ENCODE data around the gene RAET1G. TPM values are rescaled to one million over a fixed set of nuclear protein-coding genes. Genes with fewer than 3 reads are reported as not detected.
"Not testable (repeated sequence)": the region's sequence is repeated elsewhere in the genome, so short reads cannot be mapped to it uniquely, and the experiment has no call there.

Gene RAET1G
- total RNA-seq, 1 experiment from 2014 or later, result 0.54 TPM

GRCh38 chr6:149915970-149916865 lies 6.7 kb downstream of the RAET1G start:
- Mint-ChIP-seq H3K27me3 (ENCODE audit: unreplicated experiment) (peaks cover 48% of the 10 kb centered on the region), H3K27ac (ENCODE audit: unreplicated experiment) (no peak overlapping the region), H3K36me3 (ENCODE audit: insufficient read depth, unreplicated experiment) (no peaks in the 10 kb centered on the region), H3K4me1 (ENCODE audit: low read depth, unreplicated experiment) (no peaks in the 10 kb centered on the region), H3K4me3 (ENCODE audit: low read depth, unreplicated experiment) (no peak overlapping the region), H3K9me3 (ENCODE audit: low read depth, unreplicated experiment) (no peaks in the 10 kb centered on the region)
- BruUV-seq (replicated peaks), result no TSS peak
- no peak for TF ChIP-seq CTCF (IDR thresholded peaks at IDR 0.05; ENCODE audit: unreplicated experiment)
- no peak for DNase-seq
- CTCF ChIA-PET, result no interaction called here
- intact Hi-C loops (cut with micrococcal nuclease; ENCODE audit: unreplicated experiment), result no loop called here

DNA sequence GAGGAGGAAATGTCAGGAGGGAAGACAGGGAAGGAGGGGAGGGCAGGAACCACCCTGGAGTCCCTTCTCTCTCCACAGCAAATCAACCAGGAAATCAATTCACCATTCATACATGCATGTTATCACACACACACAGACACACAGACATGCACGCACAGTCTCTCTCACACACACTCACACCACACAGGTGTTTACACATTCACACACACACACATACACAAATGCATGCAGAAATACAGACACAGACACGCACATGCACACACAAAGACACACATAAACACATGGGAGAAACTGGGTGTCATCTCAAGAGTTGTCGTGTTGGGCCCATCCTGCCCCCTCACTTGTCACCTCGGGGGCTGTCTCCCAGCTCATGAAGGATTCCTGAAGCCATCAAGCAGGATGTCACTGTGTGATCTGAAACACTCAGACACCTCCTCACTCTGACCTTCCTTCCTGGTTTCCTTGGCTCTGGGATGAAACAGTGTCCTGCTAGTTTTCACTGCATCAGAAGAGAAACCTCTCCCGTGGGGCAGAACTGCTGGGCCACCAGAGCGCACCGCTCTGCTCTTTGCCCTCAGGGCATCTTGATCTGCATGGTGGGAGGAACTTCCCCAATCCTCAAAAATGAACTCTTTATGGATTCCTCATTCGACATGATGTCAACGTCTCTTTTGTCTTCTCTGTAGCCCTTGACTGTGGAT lies 9.2 kb downstream of the RAET1G start:
- no peak for DNase-seq
- Mint-ChIP-seq H3K36me3 (ENCODE audit: insufficient read depth, unreplicated experiment) (no peaks in the 10 kb centered on the region), H3K27ac (ENCODE audit: unreplicated experiment) (no peak overlapping the region), H3K4me3 (ENCODE audit: low read depth, unreplicated experiment) (no peak overlapping the region), H3K4me1 (ENCODE audit: low read depth, unreplicated experiment) (no peaks in the 10 kb centered on the region), H3K27me3 (ENCODE audit: unreplicated experiment) (peaks cover 35% of the 10 kb centered on the region), H3K9me3 (ENCODE audit: low read depth, unreplicated experiment) (no peaks in the 10 kb centered on the region)
- CTCF ChIA-PET, result no interaction called here
- intact Hi-C loops (cut with micrococcal nuclease; ENCODE audit: unreplicated experiment), result no loop called here
- TF ChIP-seq CTCF (IDR thresholded peaks at IDR 0.05; ENCODE audit: unreplicated experiment), result no peak
- no TSS peak for BruUV-seq (replicated peaks)

GRCh38 chr6:149913085-149913484 lies 9.8 kb downstream of the RAET1G start:
- Mint-ChIP-seq H3K27ac (ENCODE audit: unreplicated experiment) (no peak overlapping the region), H3K4me3 (ENCODE audit: low read depth, unreplicated experiment) (no peak overlapping the region), H3K27me3 (ENCODE audit: unreplicated experiment) (peaks cover 33% of the 10 kb centered on the region), H3K36me3 (ENCODE audit: insufficient read depth, unreplicated experiment) (no peaks in the 10 kb centered on the region), H3K4me1 (ENCODE audit: low read depth, unreplicated experiment) (no peaks in the 10 kb centered on the region), H3K9me3 (ENCODE audit: low read depth, unreplicated experiment) (peaks cover under 1% of the 10 kb centered on the region)
- BruUV-seq (replicated peaks), result no TSS peak
- CTCF ChIA-PET, result no interaction called here
- DNase-seq, result no peak
- intact Hi-C loops (cut with micrococcal nuclease; ENCODE audit: unreplicated experiment), result no loop called here
- no peak for TF ChIP-seq CTCF (IDR thresholded peaks at IDR 0.05; ENCODE audit: unreplicated experiment)

- CTCF ChIA-PET; intact Hi-C loops (cut with micrococcal nuclease; ENCODE audit: unreplicated experiment); H3K4me1 Mint-ChIP-seq (ENCODE audit: low read depth, unreplicated experiment); H3K36me3 Mint-ChIP-seq (ENCODE audit: insufficient read depth, unreplicated experiment); H3K9me3 Mint-ChIP-seq (ENCODE audit: low read depth, unreplicated experiment); H3K27ac Mint-ChIP-seq (ENCODE audit: unreplicated experiment); BruUV-seq (replicated peaks); DNase-seq; H3K4me3 Mint-ChIP-seq (ENCODE audit: low read depth, unreplicated experiment): not testable (repeated sequence)
- H3K27me3 Mint-ChIP-seq (ENCODE audit: unreplicated experiment), result peaks cover 35% of the 10 kb centered on the region
Measured at GRCh38 chr6:149912680-149913079, 10.2 kb downstream of the RAET1G start.

Data from Calu3 (cell line).